K562 (cell line): ENCODE measurements around the gene KLHL8. TPM values are rescaled to one million over a fixed set of nuclear protein-coding genes. Genes with fewer than 3 reads are reported as not detected.

Experiments used
- ATAC-seq: fragments of 200-7000 bp; cut with Tn5 transposase; 3 replicates; pipeline ENCODE4 v1.9.1; 2020; ENCODE audit warnings: moderate library complexity
- BruUV-seq: library from RNA; stranded (reverse); fragments of 400-500 nt; replicated peaks from 2 replicates; lab custom pipeline; 2021; lab: Mats Ljungman, UMichigan
- CTCF ChIA-PET: fragments of 300-600 bp; formaldehyde crosslinking; extraction: SDS; loops from one replicate; lab custom pipeline; 2021; ENCODE audit warnings: low intra/inter-chr PET ratio; lab: Yijun Ruan, JAX
- POLR2A ChIA-PET: fragments of 300-600, 350-650 bp; sonication (Branson Sonifier 250); formaldehyde crosslinking; extraction: SDS; loops from one replicate; lab custom pipeline; 2021; ENCODE audit warnings: antibody characterized with exemption, inconsistent platforms; lab: Yijun Ruan, JAX
- DNase-seq, 4 experiments: peaks; one replicate each; pipeline versions ENCODE4 v3.0.0 to v3.0.0-alpha.2; 2011 to 2018; ENCODE audit warnings: low spot score in 3 of 4, mixed read lengths in 3 of 4; ENCODE audit errors: extremely low read depth in 1 of 4
- FAIRE-seq: peaks from 2 replicates; lab custom pipeline; 2011; peaks lifted over from hg19 to GRCh38; lab: Jason Lieb, UNC
- H2AFZ ChIP-seq: 2 replicates; pipeline ENCODE4 v1.6.0; 2011; ENCODE audit warnings: low read depth, low read length, control low read depth, inconsistent platforms
- H3K27ac ChIP-seq: fragments of 200-600 bp; 3 replicates; pipeline ENCODE4 v1.8.0; 2011; ENCODE audit warnings: low read depth, mild to moderate bottlenecking, control low read depth, inconsistent platforms, low read length, moderate library complexity, mixed read lengths; ENCODE audit errors: extremely low read depth
- H3K27me3 ChIP-seq, 2 experiments: fragments of 300-600 bp in 1 of 2; 2 replicates in 1 of 2; 3 replicates in 1 of 2; pipeline versions ENCODE4 v1.6.0 to v1.8.0; 2011; ENCODE audit warnings: inconsistent platforms in 2 of 2, low read length in 2 of 2, mild to moderate bottlenecking in 1 of 2, mixed read lengths in 1 of 2, moderate library complexity in 1 of 2; ENCODE audit not compliant: control insufficient read depth in 2 of 2, insufficient read depth in 2 of 2
- H3K36me3 ChIP-seq: fragments of 300-600 bp; 3 replicates; pipeline ENCODE4 v1.8.0; 2011; ENCODE audit warnings: mild to moderate bottlenecking, low read length, inconsistent platforms; ENCODE audit not compliant: control insufficient read depth, insufficient read depth
- H3K4me1 ChIP-seq, 2 experiments: fragments of 200-600 bp in 1 of 2; replicated peaks in 1 of 2; 2 replicates in 1 of 2; 3 replicates in 1 of 2; pipeline versions ENCODE4 v1.5.1 to v1.8.0; 2011; ENCODE audit warnings: inconsistent platforms in 2 of 2, low read length in 2 of 2, mild to moderate bottlenecking in 1 of 2, mixed read lengths in 1 of 2, moderate library complexity in 1 of 2; ENCODE audit not compliant: control insufficient read depth in 2 of 2, insufficient read depth in 2 of 2
- H3K4me2 ChIP-seq: 2 replicates; pipeline ENCODE4 v1.6.1; 2011; ENCODE audit warnings: low read length, control low read depth, inconsistent platforms, mixed read lengths; ENCODE audit not compliant: insufficient read depth
- H3K4me3 ChIP-seq: fragments of 200-600 bp; sonication (generic), shearing (Covaris generic); 2 replicates; pipeline ENCODE4 v1.5.1; 2016; ENCODE audit warnings: control low read depth, inconsistent platforms
- H3K79me2 ChIP-seq: fragments of 200-600 bp; 3 replicates; pipeline ENCODE4 v1.8.0; 2011; ENCODE audit warnings: low read length, inconsistent platforms; ENCODE audit not compliant: control insufficient read depth, insufficient read depth
- H3K9ac ChIP-seq, 2 experiments: 2 replicates each; pipeline versions ENCODE4 v1.6.0 to v1.6.1; 2011; ENCODE audit warnings: low read depth in 2 of 2, low read length in 2 of 2, control low read depth in 1 of 2, inconsistent platforms in 1 of 2, mild to moderate bottlenecking in 1 of 2, mixed read lengths in 1 of 2; ENCODE audit not compliant: insufficient read depth in 1 of 2
- H3K9me1 ChIP-seq: one replicate; pipeline ENCODE4 v1.6.0; 2011; ENCODE audit warnings: inconsistent platforms, mild to moderate bottlenecking, low read length, moderate library complexity; ENCODE audit not compliant: control insufficient read depth, insufficient read depth
- H3K9me3 ChIP-seq: replicated peaks from 2 replicates; pipeline ENCODE4 v1.5.1; 2011; ENCODE audit warnings: low read depth, low read length, inconsistent platforms; ENCODE audit not compliant: control insufficient read depth, insufficient read depth
- H4K20me1 ChIP-seq: replicated peaks from 2 replicates; pipeline ENCODE4 v1.6.1; 2011; ENCODE audit warnings: low read length, inconsistent platforms, mixed read lengths; ENCODE audit not compliant: control insufficient read depth, insufficient read depth
- ATF7 ChIP-seq: fragments of 450-650 bp; IDR thresholded peaks from 2 replicates; pipeline ENCODE4 v1.7.1; 2014; ENCODE audit warnings: mild to moderate bottlenecking, moderate library complexity
- NFYB ChIP-seq: IDR thresholded peaks from 2 replicates; pipeline ENCODE4 v1.6.1; 2011; ENCODE audit warnings: mild to moderate bottlenecking, moderate library complexity; ENCODE audit not compliant: insufficient read length; ENCODE audit errors: extremely low read depth
- PHTF2 ChIP-seq: fragments of 250-450 bp; sonication (Bioruptor Pico); IDR thresholded peaks from 2 replicates; pipeline ENCODE4 v1.5.0; 2021; ENCODE audit warnings: mild to moderate bottlenecking
- RUNX1 ChIP-seq: sonication (generic); IDR thresholded peaks from 2 replicates; pipeline ENCODE4 v1.6.1; 2016; ENCODE audit warnings: antibody characterized with exemption, low read depth
- SMAD1 ChIP-seq: fragments of 150-350 bp; IDR thresholded peaks from 2 replicates; pipeline ENCODE4 v1.6.1; 2014; ENCODE audit warnings: low read length, low read depth; ENCODE audit not compliant: partially characterized antibody
- STAT5B ChIP-seq: fragments of 250-450 bp; sonication (Bioruptor Pico); IDR thresholded peaks from 2 replicates; pipeline ENCODE4 v1.8.0; 2021; ENCODE audit warnings: mild to moderate bottlenecking, inconsistent platforms
- ZNF3 ChIP-seq: fragments of 250-450 bp; sonication (Bioruptor Pico); IDR thresholded peaks from 2 replicates; pipeline ENCODE4 v1.5.0; 2021; ENCODE audit warnings: mild to moderate bottlenecking, moderate library complexity
- WGBS: fragments of 100-300 bp; shearing (Covaris generic); methylation state at CpG from one replicate; pipeline ENCODE4 v1.1.6; 2016; ENCODE audit warnings: low coverage, mixed read lengths; ENCODE audit not compliant: insufficient coverage; ENCODE audit errors: missing lambda C conversion rate; 5-methylcytosine and 5-hydroxymethylcytosine counted together
- in situ Hi-C: fragments of 300-500 bp; cut with MboI; formaldehyde crosslinking; loops from 4 replicates; pipeline ENCODE4 v1.15.0; 2018; ENCODE audit warnings: inconsistent platforms, mixed read lengths
- intact Hi-C: fragments of 100-400 bp; cut with micrococcal nuclease; formaldehyde crosslinking; loops from 2 replicates; pipeline ENCODE4 v1.14.2; 2022
- polyA plus RNA-seq, 8 experiments: library from polyadenylated mRNA; depleted of rRNA in 4 of 8; stranded (reverse) in 5 of 8; unstranded in 3 of 8; fragments of >200 nt; fragmentation: Nextera tagmentation in 2 of 8; fragmentation: Illumina TruSeq in 1 of 8; extraction: Ambion mirVana in 2 of 8; extraction: Trizol in 1 of 8; gene quantifications; 2 replicates each; pipeline versions ENCODE4 v1.2.1 to v1.2.3, GENCODE V29; 2011 to 2014; ENCODE audit warnings: inconsistent platforms in 1 of 8, missing spikeins in 1 of 8
- total RNA-seq, 7 experiments: library from RNA; depleted of rRNA in 6 of 7; stranded (reverse); fragments of >200 nt in 6 of 7; fragmentation: Illumina TruSeq in 2 of 7; extraction: Trizol in 2 of 7; gene quantifications; 2 replicates each; pipeline versions ENCODE4 v1.2.1 to v1.2.3, GENCODE V29; 2011 to 2021; ENCODE audit warnings: low replicate concordance in 1 of 7
- TF ChIP-seq, protein P1 (sequence below), 2 experiments: IDR thresholded peaks; 2 replicates each; pipeline ENCODE4 v1.6.1; 2012; ENCODE audit warnings: improper control_type of control experiment in 2 of 2, low read depth in 2 of 2, low read length in 2 of 2, borderline replicate concordance in 1 of 2
- TF ChIP-seq, protein P2 (sequence below): sonication (generic); formaldehyde crosslinking; IDR thresholded peaks from 2 replicates; pipeline ENCODE4 v1.8.1; 2023; ENCODE audit warnings: mild to moderate bottlenecking, missing genetic modification reagents, moderate library complexity
- TF ChIP-seq, protein P3 (sequence below): fragments of 450-650 bp; IDR thresholded peaks from 2 replicates; pipeline ENCODE4 v1.6.1; 2017; ENCODE audit warnings: antibody characterized with exemption

The KLHL8 gene
- total and polyA plus RNA-seq, 9 of the 15 experiments (the other 6 are each of a cell fraction or from before 2014, with no cell fraction given): 8.7 to 25.3 (median 15.7) TPM

DNA sequence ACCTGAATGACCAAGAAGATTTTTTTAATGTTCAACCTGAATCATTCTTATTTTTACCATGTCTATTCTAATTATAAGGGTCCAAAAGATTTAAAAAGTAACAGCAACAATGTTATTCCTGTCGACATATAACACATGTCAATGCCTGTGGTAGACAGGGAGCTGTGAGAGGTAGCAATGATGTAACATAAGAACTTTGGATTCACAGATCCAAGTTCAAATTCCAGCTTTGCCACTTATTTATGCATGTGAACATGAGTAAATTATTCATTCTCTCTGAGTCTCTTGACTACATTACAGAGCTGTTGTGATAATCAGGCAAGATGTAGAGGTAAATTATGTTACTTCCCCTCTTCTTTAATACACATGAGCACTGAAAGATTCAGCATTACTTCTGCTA, 54.5 kb downstream of the KLHL8 start:
- ATAC-seq (no peak), DNase-seq (no peak), FAIRE-seq (no peak)
- 81% methylated on average over 1 of the region's 1 CpG for WGBS
- H3K4me3 ChIP-seq: no peak overlapping the region
- in situ Hi-C loops: no loop called here
- CTCF ChIA-PET: no interaction called here
- BruUV-seq: no TSS peak
- no peak overlapping the region for H3K9ac ChIP-seq
- no peaks in the 10 kb centered on the region for H4K20me1 ChIP-seq
- POLR2A ChIA-PET: no interaction called here
- no peaks in the 10 kb centered on the region for H3K79me2 ChIP-seq
- H2AFZ ChIP-seq: no peak overlapping the region
- H3K27me3 ChIP-seq: no peaks in the 10 kb centered on the region
- no peak overlapping the region for H3K27ac ChIP-seq
- intact Hi-C loops: no loop called here
- TF ChIP-seq, protein P1, sequence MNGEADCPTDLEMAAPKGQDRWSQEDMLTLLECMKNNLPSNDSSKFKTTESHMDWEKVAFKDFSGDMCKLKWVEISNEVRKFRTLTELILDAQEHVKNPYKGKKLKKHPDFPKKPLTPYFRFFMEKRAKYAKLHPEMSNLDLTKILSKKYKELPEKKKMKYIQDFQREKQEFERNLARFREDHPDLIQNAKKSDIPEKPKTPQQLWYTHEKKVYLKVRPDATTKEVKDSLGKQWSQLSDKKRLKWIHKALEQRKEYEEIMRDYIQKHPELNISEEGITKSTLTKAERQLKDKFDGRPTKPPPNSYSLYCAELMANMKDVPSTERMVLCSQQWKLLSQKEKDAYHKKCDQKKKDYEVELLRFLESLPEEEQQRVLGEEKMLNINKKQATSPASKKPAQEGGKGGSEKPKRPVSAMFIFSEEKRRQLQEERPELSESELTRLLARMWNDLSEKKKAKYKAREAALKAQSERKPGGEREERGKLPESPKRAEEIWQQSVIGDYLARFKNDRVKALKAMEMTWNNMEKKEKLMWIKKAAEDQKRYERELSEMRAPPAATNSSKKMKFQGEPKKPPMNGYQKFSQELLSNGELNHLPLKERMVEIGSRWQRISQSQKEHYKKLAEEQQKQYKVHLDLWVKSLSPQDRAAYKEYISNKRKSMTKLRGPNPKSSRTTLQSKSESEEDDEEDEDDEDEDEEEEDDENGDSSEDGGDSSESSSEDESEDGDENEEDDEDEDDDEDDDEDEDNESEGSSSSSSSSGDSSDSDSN (IDR thresholded peaks at IDR 0.05; ENCODE audit: borderline replicate concordance in 1 of 2, low read depth in 2 of 2, low read length in 2 of 2): no peak
- TF ChIP-seq RUNX1: no peak
- TF ChIP-seq PHTF2 (CRISPR knock-in tag): no peak
- TF ChIP-seq, protein P2, sequence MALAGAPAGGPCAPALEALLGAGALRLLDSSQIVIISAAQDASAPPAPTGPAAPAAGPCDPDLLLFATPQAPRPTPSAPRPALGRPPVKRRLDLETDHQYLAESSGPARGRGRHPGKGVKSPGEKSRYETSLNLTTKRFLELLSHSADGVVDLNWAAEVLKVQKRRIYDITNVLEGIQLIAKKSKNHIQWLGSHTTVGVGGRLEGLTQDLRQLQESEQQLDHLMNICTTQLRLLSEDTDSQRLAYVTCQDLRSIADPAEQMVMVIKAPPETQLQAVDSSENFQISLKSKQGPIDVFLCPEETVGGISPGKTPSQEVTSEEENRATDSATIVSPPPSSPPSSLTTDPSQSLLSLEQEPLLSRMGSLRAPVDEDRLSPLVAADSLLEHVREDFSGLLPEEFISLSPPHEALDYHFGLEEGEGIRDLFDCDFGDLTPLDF: no peak
- TF ChIP-seq, protein P3, sequence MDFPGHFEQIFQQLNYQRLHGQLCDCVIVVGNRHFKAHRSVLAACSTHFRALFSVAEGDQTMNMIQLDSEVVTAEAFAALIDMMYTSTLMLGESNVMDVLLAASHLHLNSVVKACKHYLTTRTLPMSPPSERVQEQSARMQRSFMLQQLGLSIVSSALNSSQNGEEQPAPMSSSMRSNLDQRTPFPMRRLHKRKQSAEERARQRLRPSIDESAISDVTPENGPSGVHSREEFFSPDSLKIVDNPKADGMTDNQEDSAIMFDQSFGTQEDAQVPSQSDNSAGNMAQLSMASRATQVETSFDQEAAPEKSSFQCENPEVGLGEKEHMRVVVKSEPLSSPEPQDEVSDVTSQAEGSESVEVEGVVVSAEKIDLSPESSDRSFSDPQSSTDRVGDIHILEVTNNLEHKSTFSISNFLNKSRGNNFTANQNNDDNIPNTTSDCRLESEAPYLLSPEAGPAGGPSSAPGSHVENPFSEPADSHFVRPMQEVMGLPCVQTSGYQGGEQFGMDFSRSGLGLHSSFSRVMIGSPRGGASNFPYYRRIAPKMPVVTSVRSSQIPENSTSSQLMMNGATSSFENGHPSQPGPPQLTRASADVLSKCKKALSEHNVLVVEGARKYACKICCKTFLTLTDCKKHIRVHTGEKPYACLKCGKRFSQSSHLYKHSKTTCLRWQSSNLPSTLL: no peak
- TF ChIP-seq ZNF3 (CRISPR knock-in tag): no peak
- TF ChIP-seq STAT5B (CRISPR knock-in tag): no peak
- no peak for TF ChIP-seq NFYB
- TF ChIP-seq SMAD1: no peak
- TF ChIP-seq ATF7: no peak
- no peaks in the 10 kb centered on the region for H3K9me3 ChIP-seq
- H3K4me1 ChIP-seq: peaks cover 0 to 3% of the 10 kb centered on the region in 2 experiments; a peak in 1 of 5 replicates
- peaks cover 45% of the 10 kb centered on the region; the same call in 2 of the 3 replicates for H3K36me3 ChIP-seq
- no peak overlapping the region for H3K4me2 ChIP-seq
- no peaks in the 10 kb centered on the region for H3K9me1 ChIP-seq
